Thyroid gland (tissue), 4 donors: ENCODE data around the gene TMTC4. TPM values are rescaled to one million over a fixed set of nuclear protein-coding genes. Genes with fewer than 3 reads are reported as not detected.

Experiments used
- DNase-seq, 2 donors: peaks; one replicate each; pipeline ENCODE4 v3.0.0-alpha.2; 2019
- H3K27ac ChIP-seq, 3 donors: fragments of 200-600 bp; sonication (generic); 1 replicate in 2 of 3; 2 replicates in 1 of 3; pipeline ENCODE4 v1.5.1; 2016 to 2019; ENCODE audit warnings: mild to moderate bottlenecking in 1 of 3, moderate library complexity in 1 of 3
- H3K27me3 ChIP-seq: fragments of 200-600 bp; sonication (generic); one replicate; pipeline ENCODE4 v1.5.1; 2019
- H3K36me3 ChIP-seq, 2 donors: fragments of 200-600 bp; sonication (generic); one replicate each; pipeline ENCODE4 v1.5.1; 2016 to 2019
- H3K4me1 ChIP-seq, 2 donors: fragments of 200-600 bp; sonication (generic); one replicate each; pipeline ENCODE4 v1.5.1; 2017 to 2019
- H3K4me3 ChIP-seq, 3 donors: fragments of 200-600 bp; sonication (generic); replicated peaks in 1 of 3; 1 replicate in 2 of 3; 2 replicates in 1 of 3; pipeline ENCODE4 v1.5.1; 2016; ENCODE audit warnings: mild to moderate bottlenecking in 1 of 3
- H3K9me3 ChIP-seq: fragments of 200-600 bp; sonication (generic); one replicate; pipeline ENCODE4 v1.5.1; 2017
- CTCF ChIP-seq, 6 experiments: fragments of 200-600 bp in 3 of 6; fragments of 450-650 bp in 3 of 6; sonication (generic) in 3 of 6; IDR thresholded peaks; one replicate each; pipeline ENCODE4 v1.5.1; 2016 to 2019; ENCODE audit warnings: antibody characterized with exemption in 6 of 6, mild to moderate bottlenecking in 2 of 6, inconsistent platforms in 1 of 6, moderate library complexity in 1 of 6
- POLR2A ChIP-seq, 2 donors: fragments of 450-650 bp; IDR thresholded peaks; one replicate each; pipeline ENCODE4 v1.6.1; 2017; ENCODE audit warnings: antibody characterized with exemption in 2 of 2, mild to moderate bottlenecking in 2 of 2, moderate library complexity in 1 of 2
- WGBS, 2 donors: methylation state at CpG; one replicate each; pipeline ENCODE4 v1.1.5; 2017; 5-methylcytosine and 5-hydroxymethylcytosine counted together
- intact Hi-C: fragments of 100-400 bp; cut with DNase I; formaldehyde crosslinking; loops from one replicate; pipeline ENCODE4 v1.15.1; 2023
- total RNA-seq, 4 donors: library from RNA; depleted of rRNA; stranded (reverse); fragments of >200 nt; gene quantifications; one replicate each; pipeline ENCODE4 v1.2.3, GENCODE V29; 2016

Gene TMTC4
- total RNA-seq, 4 donors from 2014 or later, result 15.1 to 21.3 (median 18.4) TPM

- whole genome bisulfite sequencing, 2 donors, result 43 to 90% methylated on average over 2 of the region's 2 CpGs
- Histone ChIP-seq H3K4me1 (peaks cover 6 to 12% of the 10 kb centered on the region in 2 donors), H3K9me3 (no peaks in the 10 kb centered on the region), H3K27me3 (no peaks in the 10 kb centered on the region), H3K4me3 (no peak overlapping the region), H3K36me3 (peaks cover 0 to 13% of the 10 kb centered on the region in 2 donors), H3K27ac (peak overlapping the region; percentile 63 to 74 (median 66))
- intact Hi-C loops, result no loop called here
- TF ChIP-seq POLR2A (IDR thresholded peaks at IDR 0.05) (no peak), CTCF (IDR thresholded peaks at IDR 0.05) (no peak)
- peak in 1 of 2 donors; percentile 16 for DNase-seq
Measured at GRCh38 chr13:100633461-100633860, 41.1 kb downstream of the TMTC4 start.

- Histone ChIP-seq H3K4me1 (peaks cover 6 to 12% of the 10 kb centered on the region in 2 donors), H3K27me3 (no peaks in the 10 kb centered on the region), H3K27ac (no peak overlapping the region), H3K9me3 (no peaks in the 10 kb centered on the region), H3K36me3 (peaks cover 0 to 6% of the 10 kb centered on the region in 2 donors), H3K4me3 (no peak overlapping the region)
- no peak for DNase-seq
- WGBS, 2 donors, result 88 to 92% methylated on average over 8 of the region's 8 CpGs
- intact Hi-C loops, result no loop called here
- TF ChIP-seq POLR2A (IDR thresholded peaks at IDR 0.05), result no peak
- no peak for TF ChIP-seq CTCF (IDR thresholded peaks at IDR 0.05)
Measured at GRCh38 chr13:100630555-100630954, 44.0 kb downstream of the TMTC4 start.

GRCh38 chr13:100627120-100627519 lies 47.5 kb downstream of the TMTC4 start:
- Histone ChIP-seq H3K9me3 (no peaks in the 10 kb centered on the region), H3K27me3 (no peaks in the 10 kb centered on the region), H3K4me1 (no peaks in the 10 kb centered on the region), H3K27ac (no peak overlapping the region), H3K36me3 (peaks cover 0 to 12% of the 10 kb centered on the region in 2 donors), H3K4me3 (no peak overlapping the region)
- intact Hi-C loops, result no loop called here
- no peak for DNase-seq
- WGBS, 2 donors, result 87 to 91% methylated on average over 15 of the region's 15 CpGs
- TF ChIP-seq CTCF (IDR thresholded peaks at IDR 0.05) (no peak), POLR2A (IDR thresholded peaks at IDR 0.05) (no peak)

GRCh38 chr13:100625447-100625846 lies 49.1 kb downstream of the TMTC4 start:
- no peak for DNase-seq
- 90 to 92% methylated on average over 9 of the region's 9 CpGs for whole genome bisulfite sequencing, 2 donors
- Histone ChIP-seq H3K27ac (no peak overlapping the region), H3K9me3 (no peaks in the 10 kb centered on the region), H3K4me3 (no peak overlapping the region), H3K4me1 (no peaks in the 10 kb centered on the region), H3K36me3 (peaks cover 0 to 12% of the 10 kb centered on the region in 2 donors), H3K27me3 (no peaks in the 10 kb centered on the region)
- TF ChIP-seq POLR2A (IDR thresholded peaks at IDR 0.05), result no peak
- TF ChIP-seq CTCF (IDR thresholded peaks at IDR 0.05), result no peak
- intact Hi-C loops, result no loop called here

- no peak overlapping the region for H3K4me3 ChIP-seq
- H3K9me3 ChIP-seq, result no peaks in the 10 kb centered on the region
- no peaks in the 10 kb centered on the region for H3K27me3 ChIP-seq
- H3K4me1 ChIP-seq, result no peaks in the 10 kb centered on the region
- H3K36me3 ChIP-seq, result peaks cover 0 to 8% of the 10 kb centered on the region in 2 donors
- H3K27ac ChIP-seq, result no peak overlapping the region
- no peak for DNase-seq
- WGBS, 2 donors, result 87 to 91% methylated on average over 4 of the region's 4 CpGs
- intact Hi-C loops, result no loop called here
- no peak for TF ChIP-seq CTCF (IDR thresholded peaks at IDR 0.05)
- TF ChIP-seq POLR2A (IDR thresholded peaks at IDR 0.05), result no peak
Measured at GRCh38 chr13:100620792-100621191, 53.8 kb downstream of the TMTC4 start.
